NCI-H446 (cell line): ENCODE measurements around the gene TMEM156.
"Not testable (repeated sequence)": the region's sequence is repeated elsewhere in the genome, so short reads cannot be mapped to it uniquely, and the experiment has no call there.

ENCODE experiments used
- DNase-seq, 2 experiments: peaks; one replicate each; lab custom pipeline; 2025; lab: John Stamatoyannopoulos, UW

The TMEM156 gene

GRCh38 chr4:39043058-39043860 is 11.1 kb upstream of the TMEM156 start:
- DNase-seq = no peak

GRCh38 chr4:39042366-39042765 is 10.2 kb upstream of the TMEM156 start:
- no peak for DNase-seq

- no peak for DNase-seq
These were observed 6.9 kb upstream of the TMEM156 start for GRCh38 chr4:39039108-39039507.

GRCh38 chr4:39037941-39038340 is 5.7 kb upstream of the TMEM156 start:
- DNase-seq = no peak

GRCh38 chr4:39037491-39037825 is 5.2 kb upstream of the TMEM156 start:
- no peak for DNase-seq

- no peak for DNase-seq
These were observed 4.0 kb upstream of the TMEM156 start for GRCh38 chr4:39036172-39036571.

GRCh38 chr4:39031590-39032020 is 604 bp downstream of the TMEM156 start:
- not testable (repeated sequence) for DNase-seq

- DNase-seq = no peak
These were observed 1.5 kb downstream of the TMEM156 start for GRCh38 chr4:39030725-39031124.

GRCh38 chr4:39029752-39030694 is 2.2 kb downstream of the TMEM156 start:
- no peak for DNase-seq

- no peak for DNase-seq
These were observed 6.1 kb downstream of the TMEM156 start for GRCh38 chr4:39026096-39026495.

- DNase-seq = no peak
These were observed 6.6 kb downstream of the TMEM156 start for GRCh38 chr4:39025552-39026085.

- DNase-seq = no peak
These were observed 7.8 kb downstream of the TMEM156 start for GRCh38 chr4:39024311-39024865.

GRCh38 chr4:39023059-39023458 is 9.2 kb downstream of the TMEM156 start:
- DNase-seq = no peak

GRCh38 chr4:39022241-39022640 is 10.0 kb downstream of the TMEM156 start:
- DNase-seq = no peak

GRCh38 chr4:39021631-39022030 is 10.6 kb downstream of the TMEM156 start:
- no peak for DNase-seq

GRCh38 chr4:39020130-39020529 is 12.1 kb downstream of the TMEM156 start:
- no peak for DNase-seq

- no peak for DNase-seq
These were observed 18.2 kb downstream of the TMEM156 start for GRCh38 chr4:39014028-39014427.

- DNase-seq = no peak
These were observed 27.5 kb downstream of the TMEM156 start for GRCh38 chr4:39004758-39005157.

GRCh38 chr4:39002058-39002457 is 30.2 kb downstream of the TMEM156 start:
- not testable (repeated sequence) for DNase-seq

GRCh38 chr4:38995660-38996005 is 36.6 kb downstream of the TMEM156 start:
- no peak for DNase-seq

GRCh38 chr4:38994135-38994534 is 38.1 kb downstream of the TMEM156 start:
- no peak for DNase-seq

- no peak for DNase-seq
These were observed 38.5 kb downstream of the TMEM156 start for GRCh38 chr4:38993683-38994082.

- DNase-seq = no peak
These were observed 42.0 kb downstream of the TMEM156 start for GRCh38 chr4:38990241-38990640.
